HepG2 (cell line): ENCODE data around the gene KCNAB1. TPM values are rescaled to one million over a fixed set of nuclear protein-coding genes. Genes with fewer than 3 reads are reported as not detected.

Experiments
- ATAC-seq: fragments of 200-7000 bp; cut with Tn5 transposase; 3 replicates; pipeline ENCODE4 v1.9.1; 2020; ENCODE audit warnings: mild to moderate bottlenecking, moderate library complexity
- BruUV-seq: library from RNA; stranded (reverse); fragments of 400-500 nt; replicated peaks from 2 replicates; lab custom pipeline; 2021; lab: Mats Ljungman, UMichigan
- CTCF ChIA-PET: fragments of 300-600 bp; formaldehyde crosslinking; extraction: SDS; loops from one replicate; lab custom pipeline; 2021; ENCODE audit warnings: low total read pairs, inconsistent platforms, low intra/inter-chr PET ratio; lab: Yijun Ruan, JAX
- POLR2A ChIA-PET: fragments of 350-600 bp; sonication (Branson Sonifier 250); formaldehyde crosslinking; loops from one replicate; lab custom pipeline; 2020; ENCODE audit warnings: antibody characterized with exemption, inconsistent platforms; lab: Yijun Ruan, JAX
- DNase-seq: peaks from one replicate; pipeline ENCODE4 v3.0.0-alpha.2; 2015; ENCODE audit warnings: low spot score
- FAIRE-seq: peaks from 3 replicates; lab custom pipeline; 2011; peaks lifted over from hg19 to GRCh38; lab: Jason Lieb, UNC
- H2AFZ ChIP-seq: one replicate; pipeline ENCODE4 v1.6.1; 2011; ENCODE audit warnings: low read length, inconsistent platforms
- H3K27ac ChIP-seq: fragments of 300-600 bp; 3 replicates; pipeline ENCODE4 v1.8.0; 2011; ENCODE audit warnings: mixed run types, mild to moderate bottlenecking, mixed read lengths, low read length, inconsistent platforms; ENCODE audit not compliant: insufficient read depth; ENCODE audit errors: extremely low read length
- H3K27me3 ChIP-seq, 2 experiments: fragments of 200-600 bp in 1 of 2; 2 replicates in 1 of 2; 3 replicates in 1 of 2; pipeline versions ENCODE4 v1.6.0 to v1.8.0; 2011; ENCODE audit warnings: low read length in 2 of 2, mild to moderate bottlenecking in 2 of 2, moderate library complexity in 2 of 2, inconsistent platforms in 1 of 2; ENCODE audit not compliant: insufficient read depth in 2 of 2, control insufficient read depth in 1 of 2
- H3K36me3 ChIP-seq, 2 experiments: fragments of 200-600 bp in 1 of 2; replicated peaks in 1 of 2; 2 replicates in 1 of 2; 3 replicates in 1 of 2; pipeline versions ENCODE4 v1.5.1 to v1.8.0; 2011; ENCODE audit warnings: low read length in 2 of 2, inconsistent platforms in 1 of 2; ENCODE audit not compliant: insufficient read depth in 2 of 2, control insufficient read depth in 1 of 2
- H3K4me1 ChIP-seq: 2 replicates; pipeline ENCODE4 v1.5.1; 2012; ENCODE audit warnings: low read length, inconsistent platforms; ENCODE audit not compliant: insufficient read depth
- H3K4me2 ChIP-seq: 2 replicates; pipeline ENCODE4 v1.6.0; 2011; ENCODE audit warnings: low read depth, low read length, inconsistent platforms
- H3K4me3 ChIP-seq, 3 experiments: fragments of 200-600 bp in 1 of 3; sonication (generic), shearing (Covaris generic) in 1 of 3; replicated peaks in 1 of 3; 2 replicates each; pipeline ENCODE4 v1.5.1; 2011 to 2016; ENCODE audit warnings: low read length in 3 of 3, inconsistent platforms in 2 of 3, low read depth in 2 of 3, mild to moderate bottlenecking in 2 of 3, control low read depth in 1 of 3, mixed read lengths in 1 of 3; ENCODE audit not compliant: insufficient read depth in 1 of 3
- H3K79me2 ChIP-seq: one replicate; pipeline ENCODE4 v1.6.1; 2011; ENCODE audit warnings: low read length, inconsistent platforms; ENCODE audit not compliant: insufficient read depth
- H3K9ac ChIP-seq: 2 replicates; pipeline ENCODE4 v1.6.0; 2011; ENCODE audit warnings: mild to moderate bottlenecking, low read depth, low read length, inconsistent platforms; ENCODE audit not compliant: insufficient read depth
- H3K9me3 ChIP-seq: 2 replicates; pipeline ENCODE4 v1.5.1; 2012; ENCODE audit warnings: mild to moderate bottlenecking, low read length
- H4K20me1 ChIP-seq: 2 replicates; pipeline ENCODE4 v1.6.0; 2011; ENCODE audit warnings: inconsistent platforms, mild to moderate bottlenecking, low read length, moderate library complexity; ENCODE audit not compliant: insufficient read depth
- ATF7 ChIP-seq, 2 experiments: fragments of 450-650 bp in 1 of 2; sonication (generic) in 1 of 2; formaldehyde crosslinking in 1 of 2; IDR thresholded peaks; 2 replicates each; pipeline versions ENCODE4 v1.4.0 to v1.6.1; 2016 to 2020; ENCODE audit warnings: antibody characterized with exemption in 1 of 2, mild to moderate bottlenecking in 1 of 2, missing genetic modification reagents in 1 of 2
- BCL3 ChIP-seq: sonication (generic); formaldehyde crosslinking; IDR thresholded peaks from 2 replicates; pipeline ENCODE4 v1.5.1; 2020; ENCODE audit warnings: mild to moderate bottlenecking, missing genetic modification reagents, moderate library complexity
- MXD4 ChIP-seq: IDR thresholded peaks from 2 replicates; pipeline ENCODE4 v1.6.1; 2016; ENCODE audit warnings: mild to moderate bottlenecking, missing biosample characterization, missing genetic modification reagents
- RORA ChIP-seq: sonication (generic); formaldehyde crosslinking; IDR thresholded peaks from 2 replicates; pipeline ENCODE4 v1.5.0; 2020; ENCODE audit warnings: mild to moderate bottlenecking, missing genetic modification reagents, moderate library complexity
- SPEN ChIP-seq: sonication (generic); formaldehyde crosslinking; IDR thresholded peaks from 2 replicates; pipeline ENCODE4 v1.5.1; 2020; ENCODE audit warnings: low read depth, mild to moderate bottlenecking, missing genetic modification reagents
- TCF12 ChIP-seq, 2 experiments: fragments of 450-650 bp in 1 of 2; sonication (generic) in 1 of 2; formaldehyde crosslinking in 1 of 2; IDR thresholded peaks; 2 replicates each; pipeline versions ENCODE4 v1.6.1 to v1.8.0; 2017 to 2022; ENCODE audit warnings: antibody characterized with exemption in 1 of 2, mild to moderate bottlenecking in 1 of 2, missing genetic modification reagents in 1 of 2, moderate library complexity in 1 of 2
- ZNF577 ChIP-seq: sonication (generic); formaldehyde crosslinking; IDR thresholded peaks from 2 replicates; pipeline ENCODE4 v1.4.0; 2020; ENCODE audit warnings: mild to moderate bottlenecking, low read depth, missing genetic modification reagents, borderline replicate concordance
- ZNF616 ChIP-seq: sonication (generic); formaldehyde crosslinking; IDR thresholded peaks from 2 replicates; pipeline ENCODE4 v1.5.0; 2020; ENCODE audit warnings: low read depth, mild to moderate bottlenecking, missing genetic modification reagents
- ZNF737 ChIP-seq: sonication (generic); formaldehyde crosslinking; IDR thresholded peaks from 2 replicates; pipeline ENCODE4 v1.5.0; 2020; ENCODE audit warnings: missing genetic modification reagents, mild to moderate bottlenecking, borderline replicate concordance
- ZNF800 ChIP-seq: sonication (generic); formaldehyde crosslinking; IDR thresholded peaks from 2 replicates; pipeline ENCODE4 v1.4.0; 2020; ENCODE audit warnings: missing genetic modification reagents
- WGBS: methylation state at CpG from one replicate; pipeline ENCODE4 v1.1.6; 2017; ENCODE audit warnings: low lambda C conversion rate; 5-methylcytosine and 5-hydroxymethylcytosine counted together
- in situ Hi-C: cut with HindIII; loops from 2 replicates; pipeline ENCODE4 v1.10.0; 2017; ENCODE audit warnings: low pct_unique_long_range_greater_than_20kb; ENCODE audit not compliant: extremely low pct_ligation_motif_present
- intact Hi-C: fragments of 100-400 bp; cut with micrococcal nuclease; formaldehyde crosslinking; loops from one replicate; pipeline ENCODE4 v1.10.0; 2022; ENCODE audit not compliant: unreplicated experiment
- polyA plus RNA-seq, 8 experiments: library from polyadenylated mRNA; depleted of rRNA in 3 of 8; stranded (reverse) in 7 of 8; unstranded in 1 of 8; fragments of >200 nt; fragmentation: Illumina TruSeq in 4 of 8; extraction: Trizol in 4 of 8; gene quantifications; 2 replicates each; pipeline versions ENCODE4 v1.2.1 to v1.2.3, GENCODE V29; 2011 to 2016; ENCODE audit warnings: low read depth in 4 of 8, missing spikeins in 1 of 8, mixed read lengths in 1 of 8; ENCODE audit not compliant: insufficient read depth in 1 of 8
- total RNA-seq, 5 experiments: library from RNA; depleted of rRNA; stranded (reverse); fragments of >200 nt; fragmentation: Illumina TruSeq; extraction: Trizol; gene quantifications; 2 replicates each; pipeline ENCODE4 v1.2.3, GENCODE V29; 2016; ENCODE audit warnings: low read depth in 1 of 5
- TF ChIP-seq, protein P1 (sequence below): IDR thresholded peaks from 2 replicates; pipeline ENCODE4 v1.6.1; 2018; ENCODE audit warnings: missing genetic modification reagents
- TF ChIP-seq, protein P2 (sequence below): sonication (generic); formaldehyde crosslinking; IDR thresholded peaks from 2 replicates; pipeline ENCODE4 v1.4.0; 2020; ENCODE audit warnings: missing genetic modification reagents

KCNAB1 gene
- total and polyA plus RNA-seq, 2 of the 13 experiments (the other 11 are each of a cell fraction or from before 2014, with no cell fraction given) = not detected

- Histone ChIP-seq H3K9me3 (no peaks in the 10 kb centered on the region), H3K27ac (no peak overlapping the region), H3K4me1 (no peaks in the 10 kb centered on the region), H3K36me3 (no peaks in the 10 kb centered on the region), H3K79me2 (no peaks in the 10 kb centered on the region), H3K9ac (no peak overlapping the region), H3K4me3 (no peak overlapping the region), H4K20me1 (no peaks in the 10 kb centered on the region), H3K27me3 (no peaks in the 10 kb centered on the region), H3K4me2 (no peak overlapping the region), H2AFZ (no peak overlapping the region)
- intact Hi-C loops = no loop called here
- in situ Hi-C loops = no loop called here
- POLR2A ChIA-PET = no interaction called here
- BruUV-seq = no TSS peak
- FAIRE-seq = no peak
- ATAC-seq = no peak
- no peak for DNase-seq
- TF ChIP-seq ZNF616 (CRISPR knock-in tag) = no peak
- TF ChIP-seq, protein P1, sequence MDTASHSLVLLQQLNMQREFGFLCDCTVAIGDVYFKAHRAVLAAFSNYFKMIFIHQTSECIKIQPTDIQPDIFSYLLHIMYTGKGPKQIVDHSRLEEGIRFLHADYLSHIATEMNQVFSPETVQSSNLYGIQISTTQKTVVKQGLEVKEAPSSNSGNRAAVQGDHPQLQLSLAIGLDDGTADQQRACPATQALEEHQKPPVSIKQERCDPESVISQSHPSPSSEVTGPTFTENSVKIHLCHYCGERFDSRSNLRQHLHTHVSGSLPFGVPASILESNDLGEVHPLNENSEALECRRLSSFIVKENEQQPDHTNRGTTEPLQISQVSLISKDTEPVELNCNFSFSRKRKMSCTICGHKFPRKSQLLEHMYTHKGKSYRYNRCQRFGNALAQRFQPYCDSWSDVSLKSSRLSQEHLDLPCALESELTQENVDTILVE (CRISPR knock-in tag) = no peak
- TF ChIP-seq ZNF800 = no peak
- no peak for TF ChIP-seq ATF7 (IDR thresholded peaks at IDR 0.05)
- TF ChIP-seq ATF7 (CRISPR knock-in tag; IDR thresholded peaks at IDR 0.05) = no peak
- no peak for TF ChIP-seq ZNF577 (CRISPR knock-in tag)
- CTCF ChIA-PET = no interaction called here
Observed at GRCh38 chr3:156433910-156434309, 313.5 kb downstream of the KCNAB1 start.

DNA sequence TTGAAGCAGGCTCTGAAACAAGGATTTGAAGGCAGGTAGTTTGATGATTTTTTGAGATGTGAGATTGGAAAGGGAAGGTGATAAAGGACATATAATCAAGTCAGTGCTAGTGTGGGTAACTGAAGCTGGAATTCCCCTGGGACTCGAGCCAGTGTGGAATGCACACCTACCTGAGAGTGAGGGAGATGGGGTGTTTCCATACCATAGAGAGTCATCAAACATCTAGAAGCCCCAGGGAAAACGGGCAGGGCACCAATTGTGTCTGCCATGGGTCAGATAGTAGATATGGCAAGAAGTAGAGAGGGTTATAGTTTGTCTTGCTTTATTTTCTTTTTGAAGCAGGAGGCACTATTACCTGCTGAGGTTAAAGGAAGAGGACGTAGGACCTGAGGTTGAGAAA lies 314.5 kb downstream of the KCNAB1 start:
- ATAC-seq (no peak), FAIRE-seq (no peak), DNase-seq (no peak)
- H3K27me3 ChIP-seq = no peaks in the 10 kb centered on the region
- in situ Hi-C loops (no loop called here), intact Hi-C loops (no loop called here)
- H3K4me1 ChIP-seq = no peaks in the 10 kb centered on the region
- CTCF ChIA-PET = no interaction called here
- BruUV-seq = no TSS peak
- H3K4me2 ChIP-seq = no peak overlapping the region
- no peak overlapping the region for H3K27ac ChIP-seq
- no peaks in the 10 kb centered on the region for H3K9me3 ChIP-seq
- no peaks in the 10 kb centered on the region for H3K79me2 ChIP-seq
- H3K9ac ChIP-seq = no peak overlapping the region
- H3K36me3 ChIP-seq = no peaks in the 10 kb centered on the region
- H3K4me3 ChIP-seq = no peak overlapping the region
- H2AFZ ChIP-seq = no peak overlapping the region
- H4K20me1 ChIP-seq = no peaks in the 10 kb centered on the region
- POLR2A ChIA-PET = no interaction called here
- WGBS = 1% methylated on average over 3 of the region's 3 CpGs
- TF ChIP-seq, protein P2, sequence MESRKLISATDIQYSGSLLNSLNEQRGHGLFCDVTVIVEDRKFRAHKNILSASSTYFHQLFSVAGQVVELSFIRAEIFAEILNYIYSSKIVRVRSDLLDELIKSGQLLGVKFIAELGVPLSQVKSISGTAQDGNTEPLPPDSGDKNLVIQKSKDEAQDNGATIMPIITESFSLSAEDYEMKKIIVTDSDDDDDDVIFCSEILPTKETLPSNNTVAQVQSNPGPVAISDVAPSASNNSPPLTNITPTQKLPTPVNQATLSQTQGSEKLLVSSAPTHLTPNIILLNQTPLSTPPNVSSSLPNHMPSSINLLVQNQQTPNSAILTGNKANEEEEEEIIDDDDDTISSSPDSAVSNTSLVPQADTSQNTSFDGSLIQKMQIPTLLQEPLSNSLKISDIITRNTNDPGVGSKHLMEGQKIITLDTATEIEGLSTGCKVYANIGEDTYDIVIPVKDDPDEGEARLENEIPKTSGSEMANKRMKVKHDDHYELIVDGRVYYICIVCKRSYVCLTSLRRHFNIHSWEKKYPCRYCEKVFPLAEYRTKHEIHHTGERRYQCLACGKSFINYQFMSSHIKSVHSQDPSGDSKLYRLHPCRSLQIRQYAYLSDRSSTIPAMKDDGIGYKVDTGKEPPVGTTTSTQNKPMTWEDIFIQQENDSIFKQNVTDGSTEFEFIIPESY = no peak
- TF ChIP-seq RORA (CRISPR knock-in tag) (no peak), MXD4 (CRISPR knock-in tag) (no peak), ZNF737 (CRISPR knock-in tag) (no peak), SPEN (CRISPR knock-in tag) (no peak), TCF12 (IDR thresholded peaks at IDR 0.05) (no peak), TCF12 (CRISPR knock-in tag; IDR thresholded peaks at IDR 0.05) (no peak), BCL3 (CRISPR knock-in tag) (no peak)
